GM18508 (cell line): ENCODE measurements around the gene RNASE2.
A peak's percentile ranks its signal among the peaks of the same experiment; 100 is the strongest.
"Not testable (repeated sequence)": the region's sequence is repeated elsewhere in the genome, so short reads cannot be mapped to it uniquely, and the experiment has no call there.

Experiments used
- ATAC-seq: cut with Tn5 transposase; IDR thresholded peaks from one replicate; pipeline ENCODE4 v1.9.1; 2021; ENCODE audit warnings: moderate number of reproducible peaks; ENCODE audit not compliant: insufficient read depth, unreplicated experiment

RNASE2 gene

DNA sequence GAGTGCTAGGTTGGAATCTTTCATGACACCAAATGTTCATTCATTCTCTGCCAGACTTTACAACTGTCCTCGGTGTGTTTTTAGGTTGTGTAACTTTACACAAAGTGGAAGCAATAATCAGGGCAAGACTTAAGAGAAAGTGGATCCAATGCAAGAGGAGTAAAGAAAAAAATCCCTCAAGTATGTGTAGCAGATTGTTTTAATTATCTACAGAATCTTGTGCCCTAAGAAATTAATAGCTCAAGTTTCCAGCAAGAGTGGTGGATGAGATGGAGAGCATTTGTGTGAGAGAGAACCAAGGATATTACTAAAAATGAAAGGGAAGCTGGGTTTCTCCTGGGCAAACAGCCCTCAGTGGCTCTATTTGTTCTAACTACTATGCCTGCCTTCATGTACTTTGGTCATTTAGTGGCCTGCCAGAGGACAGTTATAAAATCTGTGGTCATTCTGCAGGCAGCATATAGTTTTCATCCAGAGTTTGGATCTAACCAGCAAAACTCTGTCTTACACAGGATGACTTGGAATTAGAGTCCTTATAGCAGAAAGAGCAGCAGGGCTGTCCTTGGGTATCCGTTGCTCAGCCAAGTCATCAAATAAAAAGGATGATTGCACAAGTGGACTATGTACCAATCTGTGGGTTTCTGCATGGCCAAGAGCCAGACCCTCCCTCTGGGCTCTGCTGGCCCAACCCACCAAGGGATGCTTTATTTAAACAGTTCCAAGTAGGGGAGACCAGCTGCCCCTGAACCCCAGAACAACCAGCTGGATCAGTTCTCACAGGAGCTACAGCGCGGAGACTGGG lies at the start of gene RNASE2:
Gene RNASE2 (plus strand): TSS at position 752 of the 802 bp plus-strand sequence. CDS start 285 bp downstream, outside the sequence.
- ATAC-seq: not testable (repeated sequence)

GRCh38 chr14:20905676-20906075 lies 49.6 kb upstream of the RNASE2 start:
- no peak for ATAC-seq

- ATAC-seq: no peak
Measured at GRCh38 chr14:20907214-20907613, 48.1 kb upstream of the RNASE2 start.

DNA sequence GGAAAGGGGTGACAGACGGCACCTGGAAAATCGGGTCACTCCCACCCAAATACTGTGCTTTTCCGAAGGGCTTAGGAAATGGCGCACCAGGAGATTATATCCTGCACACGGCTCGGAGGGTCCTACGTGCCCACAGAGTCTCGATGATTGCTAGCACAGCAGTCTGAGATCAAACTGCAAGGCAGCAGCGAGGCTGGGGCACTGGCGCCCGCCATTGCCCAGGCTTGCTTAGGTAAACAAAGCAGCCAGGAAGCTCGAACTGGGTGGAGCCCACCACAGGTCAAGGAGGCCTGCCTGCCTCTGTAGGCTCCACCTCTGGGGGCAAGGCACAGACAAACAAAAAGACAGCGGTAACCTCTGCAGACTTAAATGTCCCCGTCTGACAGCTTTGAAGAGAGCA lies 44.5 kb upstream of the RNASE2 start:
- ATAC-seq: not testable (repeated sequence)

DNA sequence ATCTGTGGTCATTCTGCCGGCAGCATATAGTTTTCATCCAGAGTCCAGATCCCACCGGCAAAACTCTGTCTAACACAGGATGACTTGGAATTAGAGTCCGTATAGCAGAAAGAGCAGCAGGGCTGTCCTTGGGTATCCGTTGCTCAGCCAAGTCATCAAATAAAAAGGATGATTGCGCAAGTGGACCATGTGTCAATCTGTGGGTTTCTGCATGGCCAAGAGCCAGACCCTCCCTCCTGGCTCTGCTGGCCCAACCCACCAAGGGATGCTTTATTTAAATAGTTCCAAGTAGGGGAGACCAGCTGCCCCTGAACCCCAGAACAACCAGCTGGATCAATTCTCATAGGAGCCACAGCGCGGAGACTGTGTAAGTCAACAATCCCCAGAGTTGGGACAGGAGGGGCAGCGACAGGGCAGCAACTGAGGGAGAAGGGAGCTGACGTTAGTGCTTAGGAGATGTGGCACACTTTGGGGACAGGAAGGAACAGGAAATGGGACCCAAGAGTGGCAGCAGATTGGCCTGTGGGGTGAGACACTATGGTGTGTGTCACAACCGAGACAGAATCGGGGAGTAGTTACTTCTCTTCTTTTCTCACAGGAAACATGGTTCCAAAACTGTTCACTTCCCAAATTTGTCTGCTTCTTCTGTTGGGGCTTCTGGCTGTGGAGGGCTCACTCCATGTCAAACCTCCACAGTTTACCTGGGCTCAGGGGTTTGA lies 36.1 kb upstream of the RNASE2 start:
- not testable (repeated sequence) for ATAC-seq

- not testable (repeated sequence) for ATAC-seq
Measured at GRCh38 chr14:20923766-20924297, 31.5 kb upstream of the RNASE2 start.

DNA sequence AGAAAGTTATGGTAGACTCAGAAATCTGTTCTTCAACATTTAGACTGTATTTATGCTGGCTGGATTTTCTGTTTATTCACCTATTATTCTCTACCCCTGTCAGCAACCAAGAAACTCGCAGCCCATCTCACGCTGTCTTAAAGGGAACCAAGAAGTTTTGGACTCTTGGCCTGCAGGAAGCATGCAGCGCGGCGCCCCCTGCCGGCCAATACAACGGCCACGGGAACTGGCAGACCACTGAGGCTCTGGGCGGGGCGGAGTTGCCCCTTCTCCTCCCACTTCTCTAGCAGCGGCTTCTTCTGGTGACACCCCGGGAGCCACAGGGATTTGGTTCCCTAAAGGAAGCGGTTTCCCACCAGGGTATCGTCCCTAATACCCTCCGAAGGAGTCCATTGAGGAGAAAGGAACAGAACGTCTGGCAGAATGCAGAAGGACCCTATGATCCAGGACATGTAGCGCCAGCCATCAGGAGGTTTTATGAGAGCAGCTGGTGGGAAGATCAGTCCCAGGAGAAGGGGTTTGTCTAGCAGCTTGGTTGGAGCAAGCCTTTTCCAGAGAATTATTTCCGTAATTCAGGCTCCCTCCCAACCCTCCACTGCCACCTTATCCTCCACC lies 21.0 kb upstream of the RNASE2 start:
- ATAC-seq: no peak

GRCh38 chr14:20935303-20935984 lies 19.8 kb upstream of the RNASE2 start:
- no peak for ATAC-seq

GRCh38 chr14:20945146-20945545 lies 10.1 kb upstream of the RNASE2 start:
- not testable (repeated sequence) for ATAC-seq

DNA sequence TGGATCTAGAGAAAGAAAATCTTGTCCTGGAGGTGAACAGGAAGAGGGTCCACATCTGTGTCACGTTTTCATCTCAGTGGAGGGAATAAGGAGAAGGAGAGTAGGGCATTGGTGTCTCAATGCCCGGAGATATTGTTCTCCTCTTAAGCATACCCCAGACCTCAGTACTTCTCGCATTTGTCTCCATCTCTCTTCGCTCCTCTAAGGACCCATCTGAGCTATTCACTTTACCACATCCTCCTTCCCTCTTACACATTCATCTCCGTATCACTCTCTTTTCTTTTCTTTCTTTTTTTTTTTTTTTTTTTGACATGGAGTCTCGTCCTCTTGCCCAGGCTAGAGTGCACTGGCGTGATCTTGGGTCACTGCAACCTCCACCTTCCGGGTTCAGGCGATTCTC lies 8.6 kb upstream of the RNASE2 start:
- ATAC-seq: not testable (repeated sequence)

GRCh38 chr14:20955538-20955873 lies 219 bp downstream of the RNASE2 start:
- ATAC-seq: not testable (repeated sequence)

DNA sequence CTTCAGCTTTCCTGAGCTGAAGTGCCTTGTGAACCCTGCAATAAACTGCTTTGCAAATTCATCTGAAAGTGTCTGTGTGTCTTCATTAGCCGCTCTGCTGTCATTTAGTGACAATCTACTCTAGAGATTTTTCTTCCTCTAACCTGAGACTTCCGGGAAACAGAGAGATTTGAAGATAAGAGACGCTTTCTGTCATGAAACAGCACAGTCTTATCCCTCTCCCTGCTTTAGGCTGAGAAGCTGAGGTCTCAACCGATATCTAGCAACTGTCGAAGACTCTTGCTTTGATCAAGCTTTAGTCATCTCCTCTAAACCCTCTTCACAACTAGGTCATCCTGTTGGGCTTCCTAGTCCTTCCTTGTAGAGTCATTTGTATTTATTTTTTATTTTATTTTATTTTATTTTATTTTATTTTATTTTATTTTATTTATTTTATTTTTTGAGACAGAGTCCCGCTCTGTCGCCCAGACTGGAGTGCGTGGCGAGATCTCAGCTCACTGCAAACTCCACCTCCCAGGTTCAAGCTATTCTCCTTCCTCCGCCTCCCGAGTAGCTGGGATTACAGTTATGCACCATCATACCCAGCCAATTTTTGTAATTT lies 1.2 kb downstream of the RNASE2 start:
- no peak for ATAC-seq

DNA sequence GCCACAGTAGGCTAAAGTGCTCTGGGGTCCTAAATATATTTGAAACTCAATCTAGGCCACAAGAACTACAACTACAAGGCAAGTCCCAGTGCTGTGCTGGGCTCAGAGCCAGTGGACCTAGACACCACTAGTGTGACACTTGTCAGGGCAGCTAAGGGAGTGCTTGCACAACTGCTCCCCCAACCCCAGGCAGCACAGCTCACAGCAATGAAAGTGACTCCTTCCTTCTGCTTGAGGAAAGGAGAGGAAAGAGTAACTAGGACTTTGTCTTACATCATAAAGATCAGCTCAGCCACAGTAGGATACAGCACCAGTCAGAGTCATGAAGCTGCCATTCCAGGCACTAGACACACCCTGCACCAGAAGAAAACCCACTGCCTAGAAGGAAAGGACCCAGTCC lies 3.7 kb downstream of the RNASE2 start:
- ATAC-seq: not testable (repeated sequence)

GRCh38 chr14:20969336-20969735 lies 14.0 kb downstream of the RNASE2 start:
- ATAC-seq: no peak

- no peak for ATAC-seq
Measured at GRCh38 chr14:20970647-20970982, 15.3 kb downstream of the RNASE2 start.

- ATAC-seq: peak; percentile 52
Measured at GRCh38 chr14:20970983-20971704, 15.9 kb downstream of the RNASE2 start.

DNA sequence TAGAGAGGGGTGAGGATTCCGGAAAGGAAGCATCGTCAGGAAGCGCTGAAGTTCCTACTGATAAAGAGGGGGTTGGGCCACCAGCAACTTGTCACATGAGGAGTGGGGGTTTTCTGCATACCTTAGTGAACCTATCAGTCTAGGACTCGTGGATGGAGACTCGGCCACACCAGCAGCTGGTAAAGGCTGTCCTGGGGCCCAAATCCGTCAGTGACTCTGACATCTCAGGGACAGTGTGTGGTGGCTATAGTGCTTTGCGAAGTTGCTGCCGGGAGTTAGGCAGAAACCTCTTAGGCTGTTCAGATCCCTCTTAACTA lies 16.4 kb downstream of the RNASE2 start:
- peak; percentile 19 for ATAC-seq

GRCh38 chr14:20973501-20973900 lies 18.2 kb downstream of the RNASE2 start:
- ATAC-seq: no peak

DNA sequence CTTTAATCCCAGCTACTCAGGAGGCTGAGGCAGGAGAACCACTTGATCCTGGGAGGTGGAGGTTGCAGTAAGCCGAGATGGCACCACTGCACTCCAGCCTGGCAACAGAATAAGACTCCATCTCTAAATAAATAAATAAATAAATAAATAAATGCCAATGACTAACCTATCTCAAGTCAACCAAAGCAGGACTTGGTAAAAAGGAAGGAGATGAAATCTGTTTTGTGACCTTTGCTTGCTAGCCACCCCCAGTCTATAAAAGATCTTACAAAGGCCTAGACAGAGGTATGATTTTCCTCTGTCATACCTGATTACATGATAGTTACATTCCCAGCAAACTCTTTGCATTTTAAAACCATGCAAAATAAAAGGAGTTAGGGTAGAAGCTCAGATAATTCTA lies 21.0 kb downstream of the RNASE2 start:
- no peak for ATAC-seq

- no peak for ATAC-seq
Measured at GRCh38 chr14:20978687-20979086, 23.4 kb downstream of the RNASE2 start.
